Neutrophil (primary cell): Measurements from ENCODE around the gene SPAG16.
"Not testable (repeated sequence)": the region's sequence is repeated elsewhere in the genome, so short reads cannot be mapped to it uniquely, and the experiment has no call there.

ENCODE experiments used
- H3K27ac ChIP-seq: fragments of 200-600 bp; sonication (generic); 2 replicates; pipeline ENCODE4 v1.5.1; 2016; ENCODE audit warnings: mild to moderate bottlenecking, moderate library complexity
- H3K27me3 ChIP-seq: fragments of 200-600 bp; sonication (generic); 2 replicates; pipeline ENCODE4 v1.6.0; 2016; ENCODE audit warnings: mild to moderate bottlenecking
- H3K36me3 ChIP-seq: fragments of 200-600 bp; sonication (generic); 2 replicates; pipeline ENCODE4 v1.5.1; 2017
- H3K4me1 ChIP-seq, 2 experiments: fragments of 200-600 bp in 1 of 2; sonication (generic) in 1 of 2; 1 replicate in 1 of 2; 2 replicates in 1 of 2; pipeline versions ENCODE4 v1.5.1 to v1.6.1; 2013 to 2016; ENCODE audit warnings: low read depth in 1 of 2, low read length in 1 of 2, mild to moderate bottlenecking in 1 of 2, moderate library complexity in 1 of 2; ENCODE audit not compliant: control insufficient read depth in 1 of 2, insufficient read depth in 1 of 2
- H3K4me3 ChIP-seq, 2 experiments: fragments of 200-600 bp in 1 of 2; sonication (generic) in 1 of 2; 1 replicate in 1 of 2; 2 replicates in 1 of 2; pipeline ENCODE4 v1.5.1; 2013 to 2016; ENCODE audit warnings: low read depth in 1 of 2, low read length in 1 of 2, mild to moderate bottlenecking in 1 of 2, moderate library complexity in 1 of 2
- H3K9me3 ChIP-seq: fragments of 200-600 bp; sonication (generic); 2 replicates; pipeline ENCODE4 v1.5.1; 2016
- TF ChIP-seq, protein P1 (sequence below): fragments of 200-600 bp; sonication (generic); IDR thresholded peaks from 2 replicates; pipeline ENCODE4 v1.5.1; 2016; ENCODE audit warnings: antibody characterized with exemption

The SPAG16 gene

DNA sequence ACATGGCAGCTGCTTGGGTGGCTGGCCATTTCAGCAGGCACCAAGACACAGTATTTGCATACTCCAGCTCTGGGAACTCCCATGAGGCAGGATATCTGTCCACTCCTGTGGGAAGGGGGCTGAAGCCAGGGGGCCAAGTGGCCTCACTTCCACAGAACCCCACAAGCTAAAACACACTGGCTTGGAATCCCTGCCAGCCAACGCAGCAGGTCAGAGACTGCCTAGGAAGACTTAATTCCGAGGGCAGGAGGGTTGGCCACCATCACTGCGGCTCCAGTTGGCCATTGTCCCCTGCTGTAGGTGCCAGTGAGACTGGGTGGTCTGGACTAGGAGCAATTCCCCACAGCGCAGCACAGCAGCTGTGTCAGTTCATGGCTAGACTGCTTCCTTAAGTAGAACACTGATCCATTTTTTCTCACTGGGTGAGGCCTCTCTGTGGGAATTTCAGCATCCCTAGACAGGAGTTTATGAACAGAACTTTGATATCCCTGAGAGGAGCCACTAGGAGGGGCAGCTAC lies 52.0 kb downstream of the SPAG16 start:
- TF ChIP-seq, protein P1, sequence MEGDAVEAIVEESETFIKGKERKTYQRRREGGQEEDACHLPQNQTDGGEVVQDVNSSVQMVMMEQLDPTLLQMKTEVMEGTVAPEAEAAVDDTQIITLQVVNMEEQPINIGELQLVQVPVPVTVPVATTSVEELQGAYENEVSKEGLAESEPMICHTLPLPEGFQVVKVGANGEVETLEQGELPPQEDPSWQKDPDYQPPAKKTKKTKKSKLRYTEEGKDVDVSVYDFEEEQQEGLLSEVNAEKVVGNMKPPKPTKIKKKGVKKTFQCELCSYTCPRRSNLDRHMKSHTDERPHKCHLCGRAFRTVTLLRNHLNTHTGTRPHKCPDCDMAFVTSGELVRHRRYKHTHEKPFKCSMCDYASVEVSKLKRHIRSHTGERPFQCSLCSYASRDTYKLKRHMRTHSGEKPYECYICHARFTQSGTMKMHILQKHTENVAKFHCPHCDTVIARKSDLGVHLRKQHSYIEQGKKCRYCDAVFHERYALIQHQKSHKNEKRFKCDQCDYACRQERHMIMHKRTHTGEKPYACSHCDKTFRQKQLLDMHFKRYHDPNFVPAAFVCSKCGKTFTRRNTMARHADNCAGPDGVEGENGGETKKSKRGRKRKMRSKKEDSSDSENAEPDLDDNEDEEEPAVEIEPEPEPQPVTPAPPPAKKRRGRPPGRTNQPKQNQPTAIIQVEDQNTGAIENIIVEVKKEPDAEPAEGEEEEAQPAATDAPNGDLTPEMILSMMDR, result no peak
- Histone ChIP-seq H3K4me3 (no peak overlapping the region), H3K4me1 (no peaks in the 10 kb centered on the region), H3K27me3 (no peaks in the 10 kb centered on the region), H3K27ac (no peak overlapping the region), H3K36me3 (no peaks in the 10 kb centered on the region), H3K9me3 (no peaks in the 10 kb centered on the region)

DNA sequence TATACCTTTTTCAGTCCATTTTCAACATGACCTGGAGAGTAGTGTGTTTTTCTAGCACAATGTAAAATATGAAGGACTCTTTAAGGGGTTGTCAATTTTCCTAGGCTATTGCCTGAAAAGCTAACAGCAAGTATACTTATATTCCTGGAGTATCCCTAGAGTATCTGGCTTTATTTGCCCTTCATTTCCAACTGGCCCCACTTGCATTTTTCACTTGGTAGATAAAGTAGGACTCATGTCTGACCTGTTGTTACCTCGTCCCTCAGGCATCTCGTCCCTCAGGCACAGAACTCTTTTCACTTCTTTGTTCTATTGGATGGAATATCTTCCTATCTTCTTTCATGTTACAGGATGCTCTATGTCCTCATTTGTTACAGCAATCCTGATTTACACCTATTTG lies 69.2 kb downstream of the SPAG16 start:
- no peak overlapping the region for H3K27ac ChIP-seq
- TF ChIP-seq, protein P1, result no peak
- no peaks in the 10 kb centered on the region for H3K36me3 ChIP-seq
- no peaks in the 10 kb centered on the region for H3K9me3 ChIP-seq
- H3K4me3 ChIP-seq, result no peak overlapping the region
- no peaks in the 10 kb centered on the region for H3K27me3 ChIP-seq
- H3K4me1 ChIP-seq, result no peaks in the 10 kb centered on the region

DNA sequence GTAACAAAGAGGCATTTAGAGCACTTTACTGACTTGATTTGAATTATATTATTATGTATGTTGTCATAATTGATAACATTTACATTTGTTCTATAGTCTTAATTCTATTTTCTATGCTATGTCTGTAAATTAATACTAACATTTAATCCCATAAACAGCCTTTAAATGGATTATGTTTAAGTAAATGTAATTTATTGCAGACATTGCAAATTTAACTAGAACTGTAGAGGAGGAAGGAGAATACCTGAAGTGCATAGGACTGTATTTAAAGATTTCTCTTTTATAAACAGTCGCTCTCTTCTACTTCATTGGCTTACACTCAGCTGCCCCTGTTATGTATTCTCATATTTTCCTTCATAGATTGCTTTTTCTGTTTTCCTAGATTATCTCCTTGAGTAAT lies 92.4 kb downstream of the SPAG16 start:
- Histone ChIP-seq H3K27me3 (no peaks in the 10 kb centered on the region), H3K4me3 (no peak overlapping the region), H3K9me3 (no peaks in the 10 kb centered on the region), H3K36me3 (no peaks in the 10 kb centered on the region), H3K4me1 (no peaks in the 10 kb centered on the region), H3K27ac (no peak overlapping the region)
- TF ChIP-seq, protein P1, result no peak

DNA sequence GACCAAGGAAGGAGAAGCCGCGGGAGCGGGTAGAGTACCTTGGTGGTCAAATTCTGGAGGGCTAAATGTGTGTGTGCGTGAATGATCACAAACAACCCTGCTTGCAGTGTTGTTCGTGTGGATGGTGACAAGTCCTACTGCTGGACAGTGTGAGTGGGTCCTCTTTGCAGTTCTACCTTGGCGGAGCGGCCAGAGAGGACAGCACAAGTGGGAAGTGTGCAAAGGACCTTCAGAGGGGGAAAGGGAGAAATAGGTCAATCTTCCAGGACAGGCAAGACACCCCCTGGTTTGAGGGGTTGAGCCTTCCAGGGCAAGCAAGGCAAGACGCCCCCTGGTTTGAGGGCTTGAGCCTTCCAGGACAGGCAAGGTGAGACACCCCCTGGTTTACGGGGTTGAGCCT lies 122.8 kb downstream of the SPAG16 start:
- H3K4me3 ChIP-seq, H3K9me3 ChIP-seq, H3K4me1 ChIP-seq, H3K27me3 ChIP-seq, H3K27ac ChIP-seq, H3K36me3 ChIP-seq: not testable (repeated sequence)

DNA sequence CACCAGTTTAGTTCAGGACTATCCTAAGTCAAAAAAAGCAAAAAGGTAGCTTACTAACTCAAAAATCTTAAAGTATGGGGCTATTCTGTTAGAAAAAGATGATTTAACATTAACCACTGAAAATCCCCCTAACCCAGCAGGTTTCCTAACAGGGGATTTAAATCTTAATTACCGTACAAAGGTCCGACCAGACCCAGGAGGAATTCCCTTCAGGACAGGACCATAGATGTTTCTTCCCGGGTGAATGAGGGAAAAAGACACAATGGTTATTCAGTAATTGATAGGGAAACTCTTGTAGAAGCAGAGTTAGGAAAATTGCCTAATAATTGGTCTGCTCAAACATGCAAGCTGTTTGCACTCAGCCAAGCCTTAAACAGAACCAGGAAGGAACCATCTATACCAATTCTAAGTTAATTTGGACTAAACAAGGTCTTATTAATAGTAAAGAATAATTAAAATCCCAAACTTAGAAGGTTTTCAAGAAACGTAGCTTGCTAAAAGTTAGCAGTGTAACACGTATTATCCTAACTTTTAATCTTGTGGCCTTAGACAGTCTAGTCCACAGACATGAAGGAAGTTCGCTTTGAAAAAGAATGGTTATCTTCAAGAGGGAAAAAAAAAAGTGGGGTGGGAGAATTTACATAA lies 124.3 kb downstream of the SPAG16 start:
- H3K4me3 ChIP-seq, H3K36me3 ChIP-seq, H3K4me1 ChIP-seq, H3K27ac ChIP-seq, H3K27me3 ChIP-seq, H3K9me3 ChIP-seq: not testable (repeated sequence)

DNA sequence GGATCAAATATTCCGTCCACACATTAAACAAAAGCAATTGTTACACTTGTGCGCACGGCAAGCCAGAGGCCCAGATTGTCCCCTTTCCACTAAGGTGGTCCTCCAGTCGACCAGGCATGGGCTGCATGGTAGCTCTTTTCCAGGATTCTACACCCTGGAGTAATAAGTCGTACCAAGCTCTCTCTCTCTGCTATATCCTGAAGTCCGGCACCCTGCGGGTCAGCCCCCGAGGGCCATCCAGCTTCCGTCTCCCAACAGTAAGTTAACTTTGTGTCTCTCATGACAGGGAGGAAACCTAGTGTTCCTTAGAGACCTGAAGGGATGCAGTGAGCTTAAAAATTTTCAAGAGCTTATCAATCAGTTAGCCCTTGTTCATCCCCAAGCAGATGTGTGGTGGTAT lies 126.4 kb downstream of the SPAG16 start:
- H3K36me3 ChIP-seq, H3K4me1 ChIP-seq, H3K4me3 ChIP-seq, H3K27me3 ChIP-seq, H3K9me3 ChIP-seq, H3K27ac ChIP-seq: not testable (repeated sequence)

DNA sequence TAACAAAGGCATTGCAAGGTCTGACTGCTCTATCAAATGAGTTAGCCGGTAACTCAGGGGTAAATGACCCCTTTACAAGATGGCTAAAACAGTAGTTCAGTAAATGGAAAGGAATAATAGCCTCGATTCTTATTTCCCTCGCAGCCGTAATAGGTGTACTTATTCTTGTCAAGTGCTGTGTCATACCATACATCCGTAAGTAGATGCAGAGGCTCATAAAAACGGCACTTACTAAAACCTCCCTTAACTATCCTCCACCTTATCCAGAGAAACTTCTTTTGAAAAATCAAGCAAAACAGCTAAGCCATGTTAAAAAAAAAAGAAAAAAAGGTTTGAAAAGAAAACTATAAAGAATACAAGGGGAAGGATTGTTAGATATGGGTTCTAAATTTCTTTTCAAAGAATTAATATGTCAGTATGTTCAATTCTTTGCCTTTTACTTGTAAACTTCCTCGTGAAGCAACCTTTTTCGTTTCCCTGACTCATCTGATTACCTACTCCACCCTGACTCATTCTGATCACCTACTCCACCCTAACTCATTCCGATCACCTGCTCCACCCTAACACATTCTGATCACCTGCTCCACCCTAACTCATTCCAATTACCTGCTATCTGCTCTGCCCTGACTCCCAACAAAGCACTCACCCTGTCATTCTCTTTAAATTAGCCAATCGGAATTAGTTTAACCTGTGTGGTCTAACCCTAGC lies 127.5 kb downstream of the SPAG16 start:
- Histone ChIP-seq H3K4me3 (no peak overlapping the region), H3K4me1 (no peaks in the 10 kb centered on the region), H3K9me3 (no peaks in the 10 kb centered on the region), H3K27ac (no peak overlapping the region), H3K36me3 (no peaks in the 10 kb centered on the region), H3K27me3 (no peaks in the 10 kb centered on the region)
- TF ChIP-seq, protein P1, result no peak
